Vagina (tissue), 2 donors: ENCODE measurements around the gene STK32A. TPM values are rescaled to one million over a fixed set of nuclear protein-coding genes. Genes with fewer than 3 reads are reported as not detected.

Source experiments
- DNase-seq, 2 donors: peaks; one replicate each; pipeline ENCODE4 v3.0.0-alpha.2; 2017; ENCODE audit errors: extremely low spot score in 2 of 2
- H3K27ac ChIP-seq: fragments of 200-600 bp; sonication (generic); one replicate; pipeline ENCODE4 v1.5.1; 2019
- H3K27me3 ChIP-seq: fragments of 200-600 bp; sonication (generic); one replicate; pipeline ENCODE4 v1.5.1; 2019
- H3K36me3 ChIP-seq, 2 donors: fragments of 200-600 bp; sonication (generic); one replicate each; pipeline ENCODE4 v1.5.1; 2017 to 2019
- H3K4me1 ChIP-seq: fragments of 200-600 bp; sonication (generic); one replicate; pipeline ENCODE4 v1.5.1; 2019
- H3K4me3 ChIP-seq, 2 donors: fragments of 200-600 bp; sonication (generic); 1 replicate in 1 of 2; 2 replicates in 1 of 2; pipeline ENCODE4 v1.5.1; 2016 to 2019
- H3K9me3 ChIP-seq: fragments of 200-600 bp; sonication (generic); one replicate; pipeline ENCODE4 v1.5.1; 2019
- CTCF ChIP-seq, 3 experiments: fragments of 450-650 bp in 2 of 3; fragments of 200-600 bp in 1 of 3; sonication (generic) in 1 of 3; IDR thresholded peaks; one replicate each; pipeline ENCODE4 v1.5.1; 2017 to 2019; ENCODE audit warnings: antibody characterized with exemption in 3 of 3, mild to moderate bottlenecking in 2 of 3, moderate library complexity in 2 of 3
- POLR2A ChIP-seq, 2 donors: fragments of 450-650 bp; IDR thresholded peaks; one replicate each; pipeline ENCODE4 v1.6.1; 2017; ENCODE audit warnings: antibody characterized with exemption in 2 of 2, mild to moderate bottlenecking in 2 of 2, moderate library complexity in 2 of 2
- POLR2AphosphoS5 ChIP-seq, 2 donors: sonication (generic); formaldehyde crosslinking; IDR thresholded peaks; one replicate each; pipeline ENCODE4 v1.9.0; 2017; ENCODE audit warnings: antibody characterized with exemption in 2 of 2, mild to moderate bottlenecking in 2 of 2, low read depth in 1 of 2; ENCODE audit not compliant: insufficient read depth in 1 of 2
- intact Hi-C: fragments of 100-400 bp; cut with DNase I; formaldehyde crosslinking; loops from one replicate; pipeline ENCODE4 v1.15.1; 2023
- total RNA-seq: library from RNA; depleted of rRNA; stranded (reverse); fragments of >200 nt; gene quantifications from one replicate; pipeline ENCODE4 v1.2.3, GENCODE V29; 2016

STK32A gene
- total RNA-seq, 1 donor from 2014 or later, result 1.5 TPM

DNA sequence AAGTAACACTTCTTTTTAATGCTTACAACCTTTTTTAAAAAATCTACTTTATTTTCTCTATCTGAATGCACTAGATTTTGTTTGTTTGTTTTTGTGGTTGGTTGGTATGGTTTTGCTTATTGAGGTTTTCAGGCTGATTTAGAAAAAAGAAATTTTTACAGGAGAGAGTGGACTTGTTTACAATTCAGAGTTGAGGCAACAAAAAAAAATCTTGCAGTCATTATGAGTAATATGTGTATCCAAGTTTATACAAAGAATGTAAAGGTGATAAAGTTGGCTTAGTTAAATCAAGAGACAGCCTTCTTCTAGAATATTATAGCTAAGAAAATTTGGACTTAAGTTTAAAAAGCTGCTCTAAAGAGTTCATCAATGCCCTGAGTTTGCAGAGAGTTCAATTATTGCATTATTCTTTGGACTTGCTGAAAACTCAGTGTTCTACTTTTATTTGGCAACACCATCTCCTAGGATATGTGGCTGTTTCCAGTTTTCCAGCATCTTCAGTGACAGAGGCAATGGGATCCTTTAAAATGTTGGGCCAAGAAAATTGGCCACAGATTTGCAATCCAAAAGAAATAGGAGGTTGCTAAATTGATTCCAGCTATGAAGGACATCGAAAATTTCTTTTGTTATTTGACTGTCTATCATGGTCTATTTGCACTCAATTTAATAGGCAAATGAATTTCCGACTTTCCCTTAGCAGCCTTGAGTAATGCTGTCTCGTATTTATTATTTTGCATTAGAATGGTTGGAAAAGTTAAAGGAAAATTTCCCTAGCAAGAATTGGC, 10.7 kb downstream of the STK32A start:
- Histone ChIP-seq H3K9me3 (no peaks in the 10 kb centered on the region), H3K36me3 (no peaks in the 10 kb centered on the region), H3K4me1 (no peaks in the 10 kb centered on the region), H3K27me3 (no peaks in the 10 kb centered on the region), H3K27ac (no peak overlapping the region), H3K4me3 (no peak overlapping the region)
- no peak for TF ChIP-seq CTCF (IDR thresholded peaks at IDR 0.05)
- TF ChIP-seq POLR2A (IDR thresholded peaks at IDR 0.05), result no peak
- no peak for TF ChIP-seq POLR2AphosphoS5 (IDR thresholded peaks at IDR 0.05; ENCODE audit: insufficient read depth in 1 of 2, low read depth in 1 of 2)
- intact Hi-C loops, result no loop called here
- DNase-seq, result no peak

- DNase-seq, result no peak
- intact Hi-C loops, result no loop called here
- no peaks in the 10 kb centered on the region for H3K4me1 ChIP-seq
- H3K9me3 ChIP-seq, result no peaks in the 10 kb centered on the region
- TF ChIP-seq POLR2A (IDR thresholded peaks at IDR 0.05) (no peak), CTCF (IDR thresholded peaks at IDR 0.05) (no peak), POLR2AphosphoS5 (IDR thresholded peaks at IDR 0.05; ENCODE audit: insufficient read depth in 1 of 2, low read depth in 1 of 2) (no peak)
- H3K27me3 ChIP-seq, result no peaks in the 10 kb centered on the region
- no peak overlapping the region for H3K27ac ChIP-seq
- H3K36me3 ChIP-seq, result no peaks in the 10 kb centered on the region
- H3K4me3 ChIP-seq, result no peak overlapping the region
Measured at GRCh38 chr5:147248561-147248960, 13.7 kb downstream of the STK32A start.

GRCh38 chr5:147259837-147260236, 25.0 kb downstream of the STK32A start:
- Histone ChIP-seq H3K4me1 (no peaks in the 10 kb centered on the region), H3K9me3 (no peaks in the 10 kb centered on the region), H3K4me3 (no peak overlapping the region), H3K36me3 (no peaks in the 10 kb centered on the region), H3K27ac (no peak overlapping the region), H3K27me3 (no peaks in the 10 kb centered on the region)
- TF ChIP-seq POLR2A (IDR thresholded peaks at IDR 0.05), result no peak
- no peak for TF ChIP-seq CTCF (IDR thresholded peaks at IDR 0.05)
- no peak for TF ChIP-seq POLR2AphosphoS5 (IDR thresholded peaks at IDR 0.05; ENCODE audit: insufficient read depth in 1 of 2, low read depth in 1 of 2)
- no peak for DNase-seq
- intact Hi-C loops, result no loop called here

DNA sequence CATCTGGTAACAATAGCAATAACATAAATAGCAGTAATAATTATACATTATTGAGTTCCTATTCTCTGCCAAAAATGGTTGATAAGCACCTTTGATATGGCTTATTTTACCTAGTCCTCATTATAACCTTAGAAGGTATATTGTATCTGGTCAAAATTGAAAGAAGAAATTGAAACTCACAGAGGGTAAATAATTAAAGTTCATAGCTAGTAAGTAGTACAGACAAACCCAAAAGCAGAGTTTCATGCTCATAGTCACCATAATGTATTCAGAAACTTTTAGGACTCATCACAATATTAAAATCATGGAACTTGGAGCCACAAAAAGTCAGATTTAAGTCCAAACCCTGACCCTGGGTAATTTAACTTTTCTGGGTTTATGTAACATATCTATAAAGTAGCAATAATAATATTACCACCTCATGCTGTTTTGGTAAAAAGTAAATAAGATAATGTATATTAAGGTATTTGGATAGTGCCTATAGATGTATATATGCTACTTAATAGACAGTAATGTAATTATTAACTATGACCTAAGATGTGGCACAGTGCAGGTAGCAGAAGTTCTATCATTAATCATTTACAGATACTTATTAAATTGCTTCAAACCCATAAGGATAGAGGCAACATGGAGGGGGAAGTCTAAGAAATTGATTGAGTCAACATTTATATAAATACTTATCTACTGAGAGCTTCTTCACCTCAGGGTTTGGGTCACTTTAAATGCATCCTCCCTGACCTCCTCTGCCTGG, 32.4 kb downstream of the STK32A start:
- Histone ChIP-seq H3K36me3 (no peaks in the 10 kb centered on the region), H3K4me3 (no peak overlapping the region), H3K4me1 (no peaks in the 10 kb centered on the region), H3K9me3 (no peaks in the 10 kb centered on the region), H3K27me3 (no peaks in the 10 kb centered on the region), H3K27ac (no peak overlapping the region)
- TF ChIP-seq POLR2AphosphoS5 (IDR thresholded peaks at IDR 0.05; ENCODE audit: insufficient read depth in 1 of 2, low read depth in 1 of 2), result no peak
- no peak for TF ChIP-seq CTCF (IDR thresholded peaks at IDR 0.05)
- TF ChIP-seq POLR2A (IDR thresholded peaks at IDR 0.05), result no peak
- intact Hi-C loops, result no loop called here
- DNase-seq, result no peak

DNA sequence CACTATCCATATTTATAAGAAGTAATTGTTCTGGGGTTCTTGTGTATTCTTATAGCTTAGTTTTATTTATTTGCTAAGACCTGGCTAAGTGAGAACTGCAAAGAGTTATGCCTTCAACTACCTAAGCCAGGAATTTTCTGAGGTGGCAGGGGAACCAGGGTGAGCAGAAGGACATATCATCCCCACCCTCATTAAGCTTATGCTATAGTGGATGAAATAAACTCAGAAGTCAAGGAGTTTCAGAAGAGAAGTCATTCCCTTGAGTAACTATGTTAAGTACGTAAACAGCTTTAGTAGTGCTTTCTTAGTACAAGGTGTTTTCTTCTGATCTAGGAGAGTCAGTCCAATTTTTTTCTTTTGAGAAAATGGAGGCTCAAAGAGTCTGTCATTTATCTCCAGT, 41.7 kb downstream of the STK32A start:
- no peak overlapping the region for H3K4me3 ChIP-seq
- H3K36me3 ChIP-seq, result no peaks in the 10 kb centered on the region
- intact Hi-C loops, result no loop called here
- no peak for DNase-seq
- H3K9me3 ChIP-seq, result no peaks in the 10 kb centered on the region
- TF ChIP-seq POLR2AphosphoS5 (IDR thresholded peaks at IDR 0.05; ENCODE audit: insufficient read depth in 1 of 2, low read depth in 1 of 2) (no peak), POLR2A (IDR thresholded peaks at IDR 0.05) (no peak), CTCF (IDR thresholded peaks at IDR 0.05) (no peak)
- H3K4me1 ChIP-seq, result no peaks in the 10 kb centered on the region
- H3K27me3 ChIP-seq, result no peaks in the 10 kb centered on the region
- H3K27ac ChIP-seq, result no peak overlapping the region
